Kidney (tissue), 14 donors: Measurements from ENCODE around the gene SNRNP70. TPM values are rescaled to one million over a fixed set of nuclear protein-coding genes. Genes with fewer than 3 reads are reported as not detected.

Experiments used
- DNase-seq, 5 donors: peaks; one replicate each; pipeline ENCODE4 v3.0.0-alpha.2; 2013 to 2020
- FAIRE-seq: peaks from 2 replicates; lab custom pipeline; 2012; peaks lifted over from hg19 to GRCh38; lab: Jason Lieb, UNC
- H3K27ac ChIP-seq, 2 donors: one replicate each; pipeline ENCODE4 v1.7.0; 2013; ENCODE audit warnings: low read depth in 2 of 2, low read length in 2 of 2, inconsistent platforms in 1 of 2
- H3K27me3 ChIP-seq: one replicate; pipeline ENCODE4 v1.7.1; 2013; ENCODE audit warnings: low read length, inconsistent platforms; ENCODE audit not compliant: control insufficient read depth, insufficient read depth
- H3K36me3 ChIP-seq, 3 donors: one replicate each; pipeline versions ENCODE4 v1.7.0 to v1.7.1; 2013; ENCODE audit warnings: low read length in 3 of 3, control low read depth in 1 of 3, inconsistent platforms in 1 of 3; ENCODE audit not compliant: insufficient read depth in 3 of 3, control insufficient read depth in 2 of 3
- H3K4me1 ChIP-seq, 3 donors: one replicate each; pipeline versions ENCODE4 v1.7.0 to v1.7.1; 2013; ENCODE audit warnings: low read length in 3 of 3, inconsistent platforms in 1 of 3, low read depth in 1 of 3; ENCODE audit not compliant: control insufficient read depth in 2 of 3, insufficient read depth in 2 of 3
- H3K4me3 ChIP-seq, 3 donors: one replicate each; pipeline versions ENCODE4 v1.7.0 to v1.8.1; 2013; ENCODE audit warnings: low read length in 3 of 3, control low read depth in 1 of 3, inconsistent platforms in 1 of 3
- H3K9ac ChIP-seq, 3 donors: one replicate each; pipeline versions ENCODE4 v1.7.0 to v1.7.1; 2013; ENCODE audit warnings: low read length in 3 of 3, control low read depth in 1 of 3, inconsistent platforms in 1 of 3
- H3K9me3 ChIP-seq, 3 donors: one replicate each; pipeline versions ENCODE4 v1.7.0 to v1.7.1; 2013; ENCODE audit warnings: low read length in 3 of 3, control low read depth in 1 of 3, inconsistent platforms in 1 of 3; ENCODE audit not compliant: control insufficient read depth in 2 of 3, insufficient read depth in 1 of 3
- CTCF ChIP-seq: IDR thresholded peaks from 3 replicates; pipeline ENCODE4 v1.5.1; 2012; ENCODE audit warnings: mild to moderate bottlenecking, moderate library complexity, borderline replicate concordance; ENCODE audit not compliant: insufficient read depth; ENCODE audit errors: extremely low read depth
- intact Hi-C: fragments of 100-400 bp; cut with DNase I; formaldehyde crosslinking; loops from one replicate; pipeline ENCODE4 v1.11.1; 2022
- polyA plus RNA-seq: library from polyadenylated mRNA; stranded (reverse); fragments of 350-450 nt; fragmentation: Illumina TruSeq; extraction: RNeasy Lipid Tissue Mini Kit (QIAGEN cat#74804); gene quantifications from one replicate; pipeline ENCODE4 v1.2.3, GENCODE V29; 2014; ENCODE audit warnings: low read depth, low replicate concordance; ENCODE audit not compliant: insufficient read depth
- total RNA-seq: library from RNA; stranded (reverse); fragmentation: NEBNext Ultra II Directional; extraction: Animal tissue kit (Norgen Biotek cat#: 25700); gene quantifications from one replicate; pipeline ENCODE4 v1.2.1, GENCODE V29; 2021
- donor health status: control.
- donor health status: control.
- donor health status: control.
- donor health status: control.
- donor health status: control.
- donor health status: DM: yes; HTN: yes; CAD: no.
- donor health status: Normal renal cell carcinoma (clear cell type).

The SNRNP70 gene
- total and polyA plus RNA-seq, 2 donors from 2014 or later, result 144 to 203 TPM

GRCh38 chr19:49067554-49067953 is 17.7 kb upstream of the SNRNP70 start:
- no peak for DNase-seq
- H3K36me3 ChIP-seq, result no peaks in the 10 kb centered on the region
- H3K4me3 ChIP-seq, result no peak overlapping the region
- no peaks in the 10 kb centered on the region for H3K9me3 ChIP-seq
- H3K9ac ChIP-seq, result no peak overlapping the region
- intact Hi-C loops, result no loop called here
- FAIRE-seq, result no peak
- TF ChIP-seq CTCF, result no peak
- no peak overlapping the region for H3K27ac ChIP-seq
- H3K4me1 ChIP-seq, result no peaks in the 10 kb centered on the region
- H3K27me3 ChIP-seq, result peaks cover 2% of the 10 kb centered on the region

GRCh38 chr19:49069026-49069425 is 16.2 kb upstream of the SNRNP70 start:
- H3K4me3 ChIP-seq, result peak overlapping the region in 1 of 3 donors; percentile 2
- H3K36me3 ChIP-seq, result no peaks in the 10 kb centered on the region
- no peak overlapping the region for H3K27ac ChIP-seq
- no peaks in the 10 kb centered on the region for H3K4me1 ChIP-seq
- DNase-seq (no peak), FAIRE-seq (no peak)
- intact Hi-C loops, result no loop called here
- no peak for TF ChIP-seq CTCF
- peaks cover 10% of the 10 kb centered on the region for H3K27me3 ChIP-seq
- H3K9me3 ChIP-seq, result no peaks in the 10 kb centered on the region
- H3K9ac ChIP-seq, result no peak overlapping the region

GRCh38 chr19:49070416-49070815 is 14.8 kb upstream of the SNRNP70 start:
- Histone ChIP-seq H3K4me1 (no peaks in the 10 kb centered on the region), H3K9ac (no peak overlapping the region), H3K27me3 (peaks cover 11% of the 10 kb centered on the region), H3K27ac (no peak overlapping the region), H3K4me3 (no peak overlapping the region), H3K36me3 (no peaks in the 10 kb centered on the region), H3K9me3 (no peaks in the 10 kb centered on the region)
- intact Hi-C loops, result no loop called here
- DNase-seq, result no peak
- TF ChIP-seq CTCF, result no peak
- FAIRE-seq, result no peak
